PFSK-1 (cell line): Measurements from ENCODE around the gene KDM6A.

Experiments used
- FOXP2 ChIP-seq: optimal IDR thresholded peaks from 2 replicates; pipeline ENCODE3; 2011; ENCODE audit warnings: borderline replicate concordance, control low read depth, inconsistent platforms; ENCODE audit not compliant: insufficient read depth; ENCODE audit errors: extremely low read length, extremely low read depth
- POLR2AphosphoS5 ChIP-seq: IDR thresholded peaks from 2 replicates; pipeline ENCODE4 v1.6.1; 2012; ENCODE audit warnings: low read depth, mild to moderate bottlenecking, control low read depth, low read length, moderate library complexity
- SIN3A ChIP-seq: IDR thresholded peaks from 2 replicates; pipeline ENCODE4 v1.6.1; 2012; ENCODE audit warnings: mild to moderate bottlenecking, low read length, moderate library complexity, borderline replicate concordance; ENCODE audit not compliant: insufficient read depth
- TAF1 ChIP-seq: IDR thresholded peaks from 2 replicates; pipeline ENCODE4 v1.6.1; 2012; ENCODE audit warnings: low read length, control low read depth, borderline replicate concordance; ENCODE audit not compliant: insufficient read depth
- TF ChIP-seq, protein P1 (sequence below), 2 experiments: IDR thresholded peaks; 2 replicates each; pipeline versions ENCODE4 v1.6.1 to v1.8.0; 2011 to 2012; ENCODE audit warnings: low read depth in 2 of 2, low read length in 2 of 2, control low read depth in 1 of 2, inconsistent platforms in 1 of 2, mild to moderate bottlenecking in 1 of 2, moderate library complexity in 1 of 2; ENCODE audit not compliant: insufficient read depth in 1 of 2

The KDM6A gene

GRCh38 chrX:45024501-45024900 is 151.5 kb downstream of the KDM6A start:
- no peak for TF ChIP-seq FOXP2
- no peak for TF ChIP-seq TAF1
- TF ChIP-seq POLR2AphosphoS5: no peak
- no peak for TF ChIP-seq SIN3A
- TF ChIP-seq, protein P1, sequence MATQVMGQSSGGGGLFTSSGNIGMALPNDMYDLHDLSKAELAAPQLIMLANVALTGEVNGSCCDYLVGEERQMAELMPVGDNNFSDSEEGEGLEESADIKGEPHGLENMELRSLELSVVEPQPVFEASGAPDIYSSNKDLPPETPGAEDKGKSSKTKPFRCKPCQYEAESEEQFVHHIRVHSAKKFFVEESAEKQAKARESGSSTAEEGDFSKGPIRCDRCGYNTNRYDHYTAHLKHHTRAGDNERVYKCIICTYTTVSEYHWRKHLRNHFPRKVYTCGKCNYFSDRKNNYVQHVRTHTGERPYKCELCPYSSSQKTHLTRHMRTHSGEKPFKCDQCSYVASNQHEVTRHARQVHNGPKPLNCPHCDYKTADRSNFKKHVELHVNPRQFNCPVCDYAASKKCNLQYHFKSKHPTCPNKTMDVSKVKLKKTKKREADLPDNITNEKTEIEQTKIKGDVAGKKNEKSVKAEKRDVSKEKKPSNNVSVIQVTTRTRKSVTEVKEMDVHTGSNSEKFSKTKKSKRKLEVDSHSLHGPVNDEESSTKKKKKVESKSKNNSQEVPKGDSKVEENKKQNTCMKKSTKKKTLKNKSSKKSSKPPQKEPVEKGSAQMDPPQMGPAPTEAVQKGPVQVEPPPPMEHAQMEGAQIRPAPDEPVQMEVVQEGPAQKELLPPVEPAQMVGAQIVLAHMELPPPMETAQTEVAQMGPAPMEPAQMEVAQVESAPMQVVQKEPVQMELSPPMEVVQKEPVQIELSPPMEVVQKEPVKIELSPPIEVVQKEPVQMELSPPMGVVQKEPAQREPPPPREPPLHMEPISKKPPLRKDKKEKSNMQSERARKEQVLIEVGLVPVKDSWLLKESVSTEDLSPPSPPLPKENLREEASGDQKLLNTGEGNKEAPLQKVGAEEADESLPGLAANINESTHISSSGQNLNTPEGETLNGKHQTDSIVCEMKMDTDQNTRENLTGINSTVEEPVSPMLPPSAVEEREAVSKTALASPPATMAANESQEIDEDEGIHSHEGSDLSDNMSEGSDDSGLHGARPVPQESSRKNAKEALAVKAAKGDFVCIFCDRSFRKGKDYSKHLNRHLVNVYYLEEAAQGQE (IDR thresholded peaks at IDR 0.05; ENCODE audit: insufficient read depth in 1 of 2, low read depth in 2 of 2, low read length in 2 of 2): no peak

DNA sequence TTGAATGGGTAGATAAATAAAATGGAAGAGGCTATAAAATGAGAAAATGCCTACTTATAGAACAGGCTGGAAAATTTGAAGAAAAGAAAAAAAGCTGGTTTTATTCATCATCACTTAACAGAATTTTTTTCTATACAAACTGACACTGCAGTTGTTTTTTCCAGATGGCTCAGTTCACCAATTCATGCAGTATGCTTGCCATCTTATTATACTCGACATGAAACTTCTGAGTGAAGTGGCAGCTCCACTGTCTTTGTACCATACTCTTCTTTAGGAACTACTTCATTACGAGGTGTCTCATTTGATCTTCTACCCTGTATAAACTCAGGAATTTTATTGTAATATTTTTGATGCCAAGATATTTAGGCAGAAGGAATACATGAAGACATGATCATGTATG is 153.0 kb downstream of the KDM6A start:
- TF ChIP-seq, protein P1 (IDR thresholded peaks at IDR 0.05; ENCODE audit: insufficient read depth in 1 of 2, low read depth in 2 of 2, low read length in 2 of 2): no peak
- TF ChIP-seq FOXP2 (no peak), POLR2AphosphoS5 (no peak), TAF1 (no peak), SIN3A (no peak)

GRCh38 chrX:45031830-45032378 is 158.9 kb downstream of the KDM6A start:
- no peak for TF ChIP-seq SIN3A
- no peak for TF ChIP-seq TAF1
- TF ChIP-seq, protein P1 (IDR thresholded peaks at IDR 0.05; ENCODE audit: insufficient read depth in 1 of 2, low read depth in 2 of 2, low read length in 2 of 2): no peak
- no peak for TF ChIP-seq POLR2AphosphoS5
- no peak for TF ChIP-seq FOXP2

DNA sequence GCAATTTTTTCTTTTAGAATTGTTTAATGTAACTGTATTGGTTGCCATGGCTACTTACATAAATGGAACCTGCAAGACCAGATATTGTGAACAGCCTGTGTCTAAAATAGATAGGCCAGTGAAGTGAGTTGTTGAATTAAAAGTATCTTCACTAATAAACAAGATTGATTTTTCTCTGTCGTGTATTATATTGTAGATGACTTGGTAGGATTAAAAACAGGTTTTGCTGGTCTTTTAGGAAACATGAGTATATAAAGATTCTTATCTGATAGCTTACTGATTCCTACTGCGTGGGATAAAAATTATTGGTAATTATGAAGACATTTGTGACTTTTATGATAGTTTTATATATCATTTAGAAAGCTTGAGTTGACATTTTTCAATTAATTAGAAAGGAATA is 162.1 kb downstream of the KDM6A start:
- TF ChIP-seq POLR2AphosphoS5 (no peak), SIN3A (no peak), TAF1 (no peak), FOXP2 (no peak)
- TF ChIP-seq, protein P1 (IDR thresholded peaks at IDR 0.05; ENCODE audit: insufficient read depth in 1 of 2, low read depth in 2 of 2, low read length in 2 of 2): no peak
